Measurements from ENCODE around the gene BPIFB2.

DNA sequence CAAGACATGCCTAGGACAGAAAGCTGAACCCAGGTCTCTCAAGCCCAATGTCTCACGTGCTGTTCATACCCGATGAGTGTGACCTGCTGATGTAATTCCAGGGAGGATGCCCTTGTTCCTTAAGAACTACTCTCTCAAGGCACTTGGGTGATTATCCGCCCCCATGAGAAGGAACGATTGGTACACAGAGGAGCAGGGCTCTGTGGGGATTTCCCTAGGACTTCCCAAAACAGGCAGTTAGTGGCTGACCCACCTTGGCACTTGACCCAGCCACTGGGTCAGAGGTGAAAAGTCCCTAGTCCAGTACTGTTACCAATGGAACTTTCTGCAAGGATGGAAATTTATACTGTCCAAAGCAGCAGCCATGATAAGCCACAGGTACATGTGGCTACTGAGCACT lies 14.8 kb downstream of the BPIFB2 start:
- TF ChIP-seq, protein P1, sequence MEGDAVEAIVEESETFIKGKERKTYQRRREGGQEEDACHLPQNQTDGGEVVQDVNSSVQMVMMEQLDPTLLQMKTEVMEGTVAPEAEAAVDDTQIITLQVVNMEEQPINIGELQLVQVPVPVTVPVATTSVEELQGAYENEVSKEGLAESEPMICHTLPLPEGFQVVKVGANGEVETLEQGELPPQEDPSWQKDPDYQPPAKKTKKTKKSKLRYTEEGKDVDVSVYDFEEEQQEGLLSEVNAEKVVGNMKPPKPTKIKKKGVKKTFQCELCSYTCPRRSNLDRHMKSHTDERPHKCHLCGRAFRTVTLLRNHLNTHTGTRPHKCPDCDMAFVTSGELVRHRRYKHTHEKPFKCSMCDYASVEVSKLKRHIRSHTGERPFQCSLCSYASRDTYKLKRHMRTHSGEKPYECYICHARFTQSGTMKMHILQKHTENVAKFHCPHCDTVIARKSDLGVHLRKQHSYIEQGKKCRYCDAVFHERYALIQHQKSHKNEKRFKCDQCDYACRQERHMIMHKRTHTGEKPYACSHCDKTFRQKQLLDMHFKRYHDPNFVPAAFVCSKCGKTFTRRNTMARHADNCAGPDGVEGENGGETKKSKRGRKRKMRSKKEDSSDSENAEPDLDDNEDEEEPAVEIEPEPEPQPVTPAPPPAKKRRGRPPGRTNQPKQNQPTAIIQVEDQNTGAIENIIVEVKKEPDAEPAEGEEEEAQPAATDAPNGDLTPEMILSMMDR (conservative IDR thresholded peaks at IDR 0.05): no peak
- TF ChIP-seq ZFX (IDR thresholded peaks at IDR 0.05): no peak

Data from C4-2B (cell line).